Activated CD4-positive, alpha-beta T cell treated with anti-CD3 and anti-CD28 coated beads, Interleukin-2, amount 50 U/mL, for 24 hours (primary cell): ENCODE results near the gene TDRD1.

Source experiments
- DNase-seq, 2 donors: peaks; one replicate each; pipeline ENCODE4 v3.0.0-alpha.2; 2020; ENCODE audit warnings: low read depth in 1 of 2, low spot score in 1 of 2

The TDRD1 gene

GRCh38 chr10:114175667-114176066 is 3.5 kb upstream of the TDRD1 start:
- DNase-seq = no peak

DNA sequence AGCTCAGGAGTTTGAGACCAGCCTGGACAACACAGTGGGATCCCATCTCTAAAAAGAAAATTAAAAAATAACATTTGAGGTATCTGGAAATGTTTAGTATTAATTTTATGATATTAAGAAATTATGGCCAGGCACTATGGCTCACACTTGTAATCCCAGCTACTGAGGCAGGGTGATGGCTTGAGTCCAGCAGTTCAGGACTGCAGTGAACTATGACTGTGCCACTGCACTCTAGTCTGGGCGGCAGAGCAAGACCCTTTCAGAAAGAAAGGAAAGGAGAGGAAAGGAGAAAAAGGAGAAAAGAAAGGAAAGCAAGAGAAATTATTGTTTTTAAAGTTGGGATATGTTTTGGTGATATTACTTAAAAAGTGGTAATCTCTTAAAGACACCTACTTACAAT is 2.6 kb upstream of the TDRD1 start:
- no peak for DNase-seq

- no peak for DNase-seq
Measured at GRCh38 chr10:114179747-114180146, 594 bp downstream of the TDRD1 start.

GRCh38 chr10:114180937-114181336 is 1.8 kb downstream of the TDRD1 start:
- DNase-seq = no peak

DNA sequence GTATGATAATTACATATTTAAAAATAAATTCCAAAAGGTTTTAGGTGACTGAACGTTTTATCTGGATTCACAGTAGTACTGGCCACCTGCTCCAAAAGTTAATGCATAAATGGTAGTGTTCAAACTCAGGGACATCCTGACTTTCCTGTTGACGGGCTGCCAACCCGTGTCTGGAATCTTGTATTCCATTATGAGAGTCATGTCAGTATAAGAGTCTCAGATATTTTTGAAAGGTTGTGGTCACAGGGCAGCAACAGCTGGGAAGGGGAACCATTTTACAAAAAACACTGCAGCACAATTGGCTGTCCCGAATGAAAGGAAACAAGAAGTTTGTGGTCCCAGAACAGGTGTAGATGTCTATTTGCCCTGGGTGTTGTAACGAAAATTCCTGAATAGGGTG is 2.8 kb downstream of the TDRD1 start:
- no peak for DNase-seq

DNA sequence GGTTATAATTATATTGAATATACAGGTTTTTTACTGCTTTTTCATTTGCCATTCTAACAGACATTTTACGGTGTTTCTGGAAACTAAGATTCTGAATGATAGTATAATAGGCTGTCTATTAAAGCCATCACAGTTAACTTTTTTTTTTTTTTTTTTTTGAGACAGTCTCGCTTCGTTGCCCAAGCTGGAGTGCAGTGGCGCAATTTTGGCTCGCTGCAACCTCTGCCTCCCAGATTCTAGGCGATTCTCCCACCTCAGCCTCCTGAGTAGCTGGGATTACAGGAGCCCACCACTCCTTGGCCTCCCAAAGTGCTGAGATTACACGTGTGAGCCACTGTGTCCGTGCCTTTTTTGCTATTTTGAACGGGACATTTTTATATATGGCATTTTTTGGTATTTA is 4.4 kb downstream of the TDRD1 start:
- no peak for DNase-seq

DNA sequence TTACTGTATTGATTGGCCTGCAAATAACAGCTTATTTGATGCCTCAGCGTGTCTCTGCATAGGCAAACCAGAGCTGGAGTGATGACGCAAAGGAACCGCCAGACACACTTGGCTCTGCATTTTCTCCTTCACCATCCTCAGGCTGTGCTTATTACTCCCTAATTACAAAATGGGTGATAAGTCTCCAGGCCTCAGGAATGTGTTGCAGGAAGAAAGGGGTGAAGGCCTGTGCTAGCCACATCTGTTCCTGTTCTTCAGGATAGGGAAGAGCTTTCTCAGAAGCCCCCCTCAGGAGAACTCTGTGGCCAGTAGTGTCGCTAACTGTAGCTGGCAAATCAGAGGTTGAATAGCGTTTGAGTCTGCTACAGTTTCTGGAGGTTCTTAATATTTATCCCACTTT is 5.1 kb downstream of the TDRD1 start:
- no peak for DNase-seq

DNA sequence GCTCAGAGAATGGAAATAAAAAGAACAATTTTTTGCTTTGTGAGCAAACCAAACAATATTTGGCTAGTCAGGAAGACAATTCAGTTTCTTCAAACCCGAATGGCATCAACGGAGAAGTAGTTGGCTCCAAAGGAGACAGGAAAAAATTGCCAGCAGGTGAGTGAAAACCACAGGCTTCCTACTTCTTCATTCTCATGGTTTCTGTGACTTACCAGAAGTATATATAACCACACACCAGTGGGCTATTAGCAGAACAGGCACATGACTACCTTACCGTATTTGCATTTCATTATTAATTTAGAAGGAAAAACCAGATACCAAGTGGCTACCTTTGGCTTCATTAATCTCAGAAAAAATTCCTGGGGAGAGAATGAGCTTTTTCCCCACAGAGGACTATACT is 8.8 kb downstream of the TDRD1 start:
- DNase-seq = no peak

DNA sequence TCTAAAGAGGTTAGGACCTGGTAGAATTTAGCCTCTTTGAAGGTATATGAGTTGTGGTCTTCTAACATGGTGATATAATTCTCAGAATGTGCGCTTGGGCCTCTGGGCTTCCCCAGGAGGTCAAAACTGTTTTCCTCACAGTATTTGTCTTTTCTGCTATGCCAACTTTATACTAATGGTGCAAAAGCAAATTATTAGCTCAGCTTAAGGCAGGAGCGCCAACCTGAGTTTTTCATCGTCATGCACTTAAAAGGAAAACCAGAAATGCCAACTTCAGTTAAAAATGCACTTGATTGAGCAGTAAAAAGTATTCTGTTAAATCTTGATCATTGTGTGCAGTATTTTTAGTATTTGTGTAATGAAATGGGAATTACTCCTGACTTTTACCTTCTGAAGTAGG is 9.7 kb downstream of the TDRD1 start:
- no peak for DNase-seq

- DNase-seq = no peak
Measured at GRCh38 chr10:114189700-114190099, 10.5 kb downstream of the TDRD1 start.

GRCh38 chr10:114195079-114195478 is 15.9 kb downstream of the TDRD1 start:
- DNase-seq = no peak

GRCh38 chr10:114199239-114199638 is 20.1 kb downstream of the TDRD1 start:
- DNase-seq = no peak

DNA sequence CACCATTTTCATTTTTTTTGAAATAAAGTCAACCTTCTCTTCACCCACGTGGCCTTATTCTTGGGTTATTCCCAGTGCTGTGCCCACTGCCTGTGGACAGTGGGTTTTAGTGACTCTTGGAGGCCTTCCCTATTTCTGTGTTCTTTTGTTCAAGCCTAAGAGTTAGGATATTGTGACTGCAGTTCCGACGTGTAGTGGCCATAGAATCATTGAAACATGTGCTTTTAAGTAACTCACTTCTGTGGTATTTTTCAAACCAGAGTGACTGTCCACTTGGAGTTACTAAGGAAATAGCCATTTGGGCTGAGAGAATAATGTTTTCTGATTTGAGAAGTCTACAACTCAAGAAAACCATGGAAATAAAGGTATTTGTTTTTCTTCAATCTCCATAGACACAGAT is 23.7 kb downstream of the TDRD1 start:
- DNase-seq = no peak

- no peak for DNase-seq
Measured at GRCh38 chr10:114206902-114207301, 27.7 kb downstream of the TDRD1 start.

- DNase-seq = no peak
Measured at GRCh38 chr10:114207349-114207748, 28.2 kb downstream of the TDRD1 start.

GRCh38 chr10:114208351-114208750 is 29.2 kb downstream of the TDRD1 start:
- no peak for DNase-seq

DNA sequence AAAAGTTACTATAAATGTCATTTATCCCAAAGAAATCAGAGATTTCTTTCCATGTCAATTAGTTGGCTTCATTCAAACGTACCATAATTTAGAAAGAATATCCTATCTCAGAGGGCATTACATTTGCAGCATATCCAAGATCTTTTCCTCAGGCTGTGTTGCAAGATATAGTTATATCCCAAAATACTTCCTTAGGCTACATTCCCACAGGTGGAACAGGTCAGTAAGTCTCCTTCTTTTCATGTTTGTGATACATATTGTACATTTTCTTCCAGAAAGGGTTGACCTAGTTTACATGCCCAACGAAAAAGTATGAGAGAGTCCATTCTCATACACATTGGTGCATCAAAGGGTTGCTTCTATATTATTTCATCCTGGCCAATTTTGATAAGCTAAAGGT is 33.0 kb downstream of the TDRD1 start:
- DNase-seq = no peak

DNA sequence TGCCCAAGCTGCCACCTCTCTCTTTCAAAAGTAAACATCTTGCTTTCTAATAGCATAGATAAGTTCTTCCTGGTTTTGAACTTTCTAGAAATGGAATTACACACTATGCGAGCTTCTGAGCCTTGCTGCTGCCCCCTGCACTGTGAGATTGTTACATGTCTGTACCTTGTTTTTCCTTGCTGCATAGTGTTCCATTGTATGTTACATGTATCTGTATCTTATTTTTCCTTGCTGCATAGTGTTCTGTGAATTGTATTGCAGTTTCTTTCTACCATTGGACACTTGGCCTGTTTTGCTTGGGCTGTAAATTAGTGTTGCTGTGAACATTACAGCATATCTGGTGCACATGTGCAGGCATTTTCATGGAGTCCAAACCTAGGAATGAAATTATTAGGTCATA is 35.9 kb downstream of the TDRD1 start:
- no peak for DNase-seq

DNA sequence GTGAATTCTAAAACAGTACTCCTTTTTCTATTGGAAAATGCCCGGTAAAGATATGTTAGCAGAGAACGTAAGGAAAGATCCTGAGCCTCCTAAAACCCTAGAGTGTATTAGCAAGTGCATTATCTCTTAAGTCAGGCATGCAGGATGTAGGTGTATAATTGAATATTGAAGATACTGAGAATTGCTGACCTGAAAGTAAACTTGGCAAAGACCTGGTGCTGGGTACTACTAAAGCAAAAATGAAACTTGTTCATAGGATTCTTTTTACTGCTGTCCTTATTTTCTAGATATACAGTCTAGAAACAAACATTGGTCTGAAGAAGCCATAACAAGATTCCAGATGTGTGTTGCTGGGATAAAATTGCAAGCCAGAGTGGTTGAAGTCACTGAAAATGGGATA is 41.1 kb downstream of the TDRD1 start:
- DNase-seq = no peak

GRCh38 chr10:114221235-114221634 is 42.1 kb downstream of the TDRD1 start:
- DNase-seq = no peak

- DNase-seq = no peak
Measured at GRCh38 chr10:114223066-114223465, 43.9 kb downstream of the TDRD1 start.

- no peak for DNase-seq
Measured at GRCh38 chr10:114228156-114228555, 49.0 kb downstream of the TDRD1 start.

DNA sequence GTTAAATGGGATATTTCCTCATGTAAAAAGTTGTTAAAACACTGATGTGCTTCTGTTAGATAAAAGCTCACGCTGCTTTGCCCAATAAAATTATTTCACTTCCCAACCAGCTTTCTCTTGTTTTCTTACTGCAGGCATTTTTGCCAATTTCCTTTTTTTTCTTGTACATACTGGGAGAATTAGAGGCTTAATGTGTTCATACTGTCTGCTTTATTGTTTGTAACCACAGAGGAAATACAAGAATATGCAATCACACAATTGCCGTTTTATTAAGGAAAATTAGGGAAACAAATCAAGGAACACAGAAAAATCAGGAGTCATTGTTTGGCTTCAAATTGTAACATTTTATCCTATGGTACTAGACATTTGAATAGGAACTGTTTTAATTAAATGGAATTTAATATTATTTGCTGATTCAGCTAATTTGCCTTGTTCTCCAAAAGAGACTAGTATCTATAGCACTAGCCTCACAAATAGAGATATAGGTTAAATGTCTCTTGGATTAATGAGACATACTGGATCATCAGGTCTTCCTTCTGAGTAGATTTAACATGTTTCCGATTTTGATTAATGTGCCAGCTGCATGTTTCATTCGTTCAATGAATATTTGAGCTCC is 53.5 kb downstream of the TDRD1 start:
- no peak for DNase-seq

DNA sequence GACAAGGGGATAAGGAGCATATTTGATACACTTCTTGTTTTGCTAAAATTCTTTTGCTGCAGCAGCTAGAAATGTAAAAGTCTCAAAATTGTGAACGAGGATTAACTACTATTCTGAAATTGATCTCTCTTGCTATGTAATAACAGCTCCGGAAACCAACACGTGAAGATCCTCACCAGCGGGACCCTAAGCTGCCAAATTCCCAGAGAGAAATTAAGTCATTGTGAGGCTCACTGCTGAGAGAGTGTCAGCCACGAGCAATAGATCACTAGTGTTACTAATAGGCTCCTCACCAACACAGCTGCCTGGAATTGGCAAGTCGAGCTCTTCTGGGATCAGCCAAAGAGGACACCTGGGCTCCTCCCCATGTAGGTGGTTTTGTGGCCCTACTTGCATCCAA is 54.3 kb downstream of the TDRD1 start:
- no peak for DNase-seq
